ENCODE measurements around the gene THSD8.
A peak's percentile ranks its signal among the peaks of the same experiment; 100 is the strongest.

THSD8 gene

GRCh38 chr19:12792051-12792852 lies 9.6 kb upstream of the THSD8 start:
- peak overlapping the region; percentile 88 for H3K4me3 ChIP-seq (ENCODE audit: control insufficient read depth, low read depth, low read length)
- no peak for TF ChIP-seq CTCF (conservative IDR thresholded peaks at IDR 0.05; ENCODE audit: control insufficient read depth, insufficient read depth, low read depth, low read length)
- peak; percentile 54 for DNase-seq (ENCODE audit: low read depth)

GRCh38 chr19:12792853-12793289 lies 9.0 kb upstream of the THSD8 start:
- no peak for DNase-seq (ENCODE audit: low read depth)
- no peak for TF ChIP-seq CTCF (conservative IDR thresholded peaks at IDR 0.05; ENCODE audit: control insufficient read depth, insufficient read depth, low read depth, low read length)
- peak overlapping the region; percentile 88 for H3K4me3 ChIP-seq (ENCODE audit: control insufficient read depth, low read depth, low read length)

- peak; percentile 92 for DNase-seq (ENCODE audit: low read depth)
- no peak for TF ChIP-seq CTCF (conservative IDR thresholded peaks at IDR 0.05; ENCODE audit: control insufficient read depth, insufficient read depth, low read depth, low read length)
- peak overlapping the region; percentile 88 for H3K4me3 ChIP-seq (ENCODE audit: control insufficient read depth, low read depth, low read length)
These were observed 8.3 kb upstream of the THSD8 start for GRCh38 chr19:12793290-12794195.

GRCh38 chr19:12794196-12794941 lies 7.5 kb upstream of the THSD8 start:
- no peak overlapping the region for H3K4me3 ChIP-seq (ENCODE audit: control insufficient read depth, low read depth, low read length)
- TF ChIP-seq CTCF (conservative IDR thresholded peaks at IDR 0.05; ENCODE audit: control insufficient read depth, insufficient read depth, low read depth, low read length), result no peak
- peak; percentile 57 for DNase-seq (ENCODE audit: low read depth)

GRCh38 chr19:12794971-12795381 lies 6.9 kb upstream of the THSD8 start:
- no peak overlapping the region for H3K4me3 ChIP-seq (ENCODE audit: control insufficient read depth, low read depth, low read length)
- no peak for DNase-seq (ENCODE audit: low read depth)

More at GRCh38 chr19:12794971-12795381, 6.9 kb upstream of the THSD8 start:
- TF ChIP-seq CTCF (conservative IDR thresholded peaks at IDR 0.05; ENCODE audit: control insufficient read depth, insufficient read depth, low read depth, low read length), result no peak
